ENCODE measurements around the gene ATF5.

ATF5 gene

GRCh38 chr19:49976496-49976895, 47.5 kb downstream of the ATF5 start:
- no peak for DNase-seq (ENCODE audit: low read depth, low spot score)

GRCh38 chr19:49977076-49977475, 48.1 kb downstream of the ATF5 start:
- no peak for DNase-seq (ENCODE audit: low read depth, low spot score)

GRCh38 chr19:49977881-49978280, 48.9 kb downstream of the ATF5 start:
- no peak for DNase-seq (ENCODE audit: low read depth, low spot score)

- DNase-seq (ENCODE audit: low read depth, low spot score): no peak
Measured at GRCh38 chr19:49978324-49978723, 49.3 kb downstream of the ATF5 start.

- DNase-seq (ENCODE audit: low read depth, low spot score): no peak
Measured at GRCh38 chr19:49981603-49982593, 52.9 kb downstream of the ATF5 start.
